Kidney epithelial cell (primary cell): Measurements from ENCODE around the gene RALBP1. TPM values are rescaled to one million over a fixed set of nuclear protein-coding genes. Genes with fewer than 3 reads are reported as not detected.

Experiments used
- DNase-seq: peaks from one replicate; pipeline ENCODE4 v3.0.0-alpha.2; 2010; ENCODE audit warnings: low read depth
- H3K27me3 ChIP-seq: 2 replicates; pipeline ENCODE4 v1.6.0; 2011; ENCODE audit warnings: low read length; ENCODE audit not compliant: control insufficient read depth, insufficient read depth
- H3K36me3 ChIP-seq: 2 replicates; pipeline ENCODE4 v1.5.1; 2011; ENCODE audit warnings: low read length; ENCODE audit not compliant: control insufficient read depth, insufficient read depth
- H3K4me3 ChIP-seq: 2 replicates; pipeline ENCODE4 v1.5.1; 2011; ENCODE audit warnings: low read depth, mild to moderate bottlenecking, control low read depth, low read length
- total RNA-seq: library from RNA; depleted of rRNA; stranded (reverse); fragments of >200 nt; gene quantifications from 2 replicates; pipeline ENCODE4 v1.2.3, GENCODE V29; 2015
- TF ChIP-seq, protein P1 (sequence below): IDR thresholded peaks from 2 replicates; pipeline ENCODE4 v1.5.1; 2011; ENCODE audit warnings: mild to moderate bottlenecking, moderate library complexity, low read length, control low read depth, inconsistent platforms; ENCODE audit not compliant: insufficient read depth, poor library complexity, severe bottlenecking

The RALBP1 gene
- total RNA-seq, 1 donor from 2014 or later, result 57.1 TPM

DNA sequence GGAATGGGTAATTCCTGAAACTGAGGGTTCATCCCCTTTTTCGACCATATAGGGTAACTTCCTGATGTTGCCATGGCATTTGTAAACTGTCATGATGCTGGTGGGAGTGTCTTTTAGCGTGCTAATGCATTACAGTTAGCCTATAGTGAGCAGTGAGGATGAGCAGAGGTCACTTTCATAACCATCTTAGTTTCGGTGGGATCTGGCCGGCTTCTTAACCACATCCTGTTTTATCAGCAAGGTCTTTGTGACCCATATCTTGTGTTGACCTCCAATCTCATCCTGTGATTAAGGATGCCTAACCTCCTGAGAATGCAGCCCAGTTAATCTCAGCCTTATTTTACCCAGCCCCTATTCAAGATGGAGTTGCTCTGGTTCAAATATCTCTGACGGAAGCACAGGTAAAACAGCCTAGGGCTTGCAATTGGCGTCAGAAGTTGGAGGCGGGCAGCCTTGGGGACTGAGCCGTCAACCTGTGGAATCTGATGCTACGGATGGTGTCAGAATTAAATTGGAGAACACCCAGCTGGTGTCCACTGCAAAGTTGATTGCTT, 19.5 kb downstream of the RALBP1 start:
- TF ChIP-seq, protein P1, sequence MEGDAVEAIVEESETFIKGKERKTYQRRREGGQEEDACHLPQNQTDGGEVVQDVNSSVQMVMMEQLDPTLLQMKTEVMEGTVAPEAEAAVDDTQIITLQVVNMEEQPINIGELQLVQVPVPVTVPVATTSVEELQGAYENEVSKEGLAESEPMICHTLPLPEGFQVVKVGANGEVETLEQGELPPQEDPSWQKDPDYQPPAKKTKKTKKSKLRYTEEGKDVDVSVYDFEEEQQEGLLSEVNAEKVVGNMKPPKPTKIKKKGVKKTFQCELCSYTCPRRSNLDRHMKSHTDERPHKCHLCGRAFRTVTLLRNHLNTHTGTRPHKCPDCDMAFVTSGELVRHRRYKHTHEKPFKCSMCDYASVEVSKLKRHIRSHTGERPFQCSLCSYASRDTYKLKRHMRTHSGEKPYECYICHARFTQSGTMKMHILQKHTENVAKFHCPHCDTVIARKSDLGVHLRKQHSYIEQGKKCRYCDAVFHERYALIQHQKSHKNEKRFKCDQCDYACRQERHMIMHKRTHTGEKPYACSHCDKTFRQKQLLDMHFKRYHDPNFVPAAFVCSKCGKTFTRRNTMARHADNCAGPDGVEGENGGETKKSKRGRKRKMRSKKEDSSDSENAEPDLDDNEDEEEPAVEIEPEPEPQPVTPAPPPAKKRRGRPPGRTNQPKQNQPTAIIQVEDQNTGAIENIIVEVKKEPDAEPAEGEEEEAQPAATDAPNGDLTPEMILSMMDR, result no peak
- Histone ChIP-seq H3K27me3 (no peaks in the 10 kb centered on the region), H3K4me3 (no peak overlapping the region), H3K36me3 (no peaks in the 10 kb centered on the region)
- no peak for DNase-seq

DNA sequence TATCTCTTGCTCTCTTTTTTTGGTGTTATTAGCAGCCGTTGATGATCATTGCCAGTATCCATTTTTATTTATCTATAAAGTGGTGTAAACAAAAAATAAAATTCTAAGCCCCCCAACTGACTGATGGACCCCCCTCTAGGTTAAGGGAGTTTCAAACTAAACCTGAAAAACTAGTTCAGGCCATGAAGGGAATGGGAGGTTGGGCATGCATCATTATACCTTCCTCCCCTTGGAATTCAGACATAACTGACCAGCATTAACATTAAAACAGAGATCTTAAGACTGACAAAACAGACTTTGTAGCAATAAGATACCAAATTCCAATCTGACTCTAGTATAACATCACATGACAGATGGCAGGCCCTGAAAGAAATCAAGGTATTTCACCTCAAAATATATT, 20.2 kb downstream of the RALBP1 start:
- Histone ChIP-seq H3K27me3 (no peaks in the 10 kb centered on the region), H3K4me3 (no peak overlapping the region), H3K36me3 (no peaks in the 10 kb centered on the region)
- TF ChIP-seq, protein P1, result no peak
- DNase-seq, result no peak

DNA sequence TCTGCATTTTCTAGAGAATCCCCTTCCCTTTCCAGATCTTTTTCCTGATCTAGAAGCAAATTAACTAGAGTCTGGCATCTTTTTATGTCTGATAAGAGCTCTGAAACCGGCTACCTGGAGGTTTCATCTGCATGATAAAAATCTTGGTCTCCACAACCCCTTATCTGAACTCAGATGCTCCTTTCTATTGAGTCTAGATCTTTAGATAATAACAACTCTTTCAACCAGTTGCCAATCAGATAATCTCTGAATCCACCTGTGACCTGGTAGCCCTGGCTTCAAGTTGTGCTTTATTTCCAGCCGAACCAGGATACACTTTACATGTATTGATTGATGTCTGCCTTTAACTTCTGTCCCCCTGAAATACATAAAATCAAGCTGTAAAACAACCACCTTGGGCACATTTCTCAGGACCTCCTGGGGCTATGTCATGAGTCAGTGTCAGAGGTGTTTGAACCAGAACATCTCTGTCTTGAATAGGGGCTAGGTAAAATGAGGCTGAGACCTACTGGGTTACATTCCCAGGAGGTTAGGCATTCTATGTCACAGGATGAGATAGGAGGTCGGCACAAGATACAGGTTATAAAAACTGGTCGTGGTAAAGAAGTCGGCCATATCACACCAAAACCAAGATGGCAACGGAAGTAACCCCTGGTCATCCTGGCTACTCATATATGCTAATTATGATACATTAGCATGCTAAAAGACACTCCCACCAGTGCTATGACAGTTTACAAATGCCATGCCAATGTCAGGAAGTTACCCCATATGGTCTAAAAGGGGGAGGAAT, 20.8 kb downstream of the RALBP1 start:
- TF ChIP-seq, protein P1, result no peak
- Histone ChIP-seq H3K27me3 (no peaks in the 10 kb centered on the region), H3K36me3 (no peaks in the 10 kb centered on the region), H3K4me3 (no peak overlapping the region)
- no peak for DNase-seq

DNA sequence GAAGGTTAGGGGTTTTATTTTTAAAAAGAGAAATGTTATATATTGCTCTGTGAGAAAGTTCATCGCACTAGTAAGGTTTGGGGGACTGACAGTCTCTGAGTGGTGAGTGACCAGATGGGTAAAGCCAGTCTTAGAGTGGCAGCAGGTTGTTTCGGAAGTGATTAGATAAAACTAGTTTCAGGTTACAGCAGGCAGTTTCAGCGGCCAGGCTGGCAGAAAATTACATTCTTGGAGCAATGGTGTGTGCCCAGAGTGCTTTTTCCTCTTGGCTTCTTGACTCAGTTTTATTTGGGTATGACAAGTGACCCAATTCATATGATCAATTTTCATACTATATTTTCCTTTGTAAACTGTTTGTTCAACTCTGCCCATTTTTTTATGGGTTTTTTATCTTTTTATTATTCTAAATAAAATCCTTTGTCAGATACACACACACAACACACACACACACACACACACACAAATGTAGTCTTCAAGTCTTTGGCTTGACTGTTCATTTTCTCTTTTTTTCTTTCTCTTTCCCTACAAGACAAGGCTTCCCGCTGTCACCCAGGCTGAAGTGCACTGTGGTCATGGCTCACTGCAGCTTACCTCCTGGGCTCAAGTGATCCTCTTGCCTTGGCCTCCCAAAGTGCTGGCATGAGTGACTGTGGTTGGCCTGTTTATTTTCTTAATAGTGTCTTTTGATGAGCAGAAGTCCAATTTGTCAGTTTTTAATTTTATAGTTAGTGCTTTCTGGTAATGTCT, 30.9 kb downstream of the RALBP1 start:
- peak; percentile 1 for DNase-seq
- TF ChIP-seq, protein P1, result no peak
- Histone ChIP-seq H3K27me3 (no peaks in the 10 kb centered on the region), H3K36me3 (no peaks in the 10 kb centered on the region), H3K4me3 (no peak overlapping the region)

DNA sequence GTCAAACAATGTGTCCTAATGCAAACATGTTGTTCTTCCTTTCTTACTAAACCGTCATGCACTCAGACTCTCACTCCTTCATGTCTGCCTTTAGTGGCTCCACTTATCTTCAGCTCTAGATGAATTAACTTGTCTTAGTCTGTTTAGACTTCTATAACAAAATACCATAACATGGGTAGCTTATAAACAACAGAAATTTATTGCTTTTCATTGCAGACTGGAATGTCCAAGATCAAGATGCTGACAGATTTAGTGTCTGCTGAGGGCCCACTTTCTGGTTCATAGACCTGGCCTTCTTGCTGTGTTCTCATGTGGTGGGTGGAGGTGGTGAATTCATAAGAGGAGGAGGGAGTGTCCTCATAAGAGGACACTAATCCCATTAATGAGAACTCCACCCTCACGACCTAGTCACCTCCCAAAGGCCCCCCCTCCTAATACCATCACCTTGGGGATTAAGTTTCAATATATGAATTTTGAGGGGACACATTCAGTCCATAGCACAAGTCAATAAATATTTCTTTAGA, 32.3 kb downstream of the RALBP1 start:
- H3K4me3 ChIP-seq, result no peak overlapping the region
- no peaks in the 10 kb centered on the region for H3K27me3 ChIP-seq
- DNase-seq, result no peak
- H3K36me3 ChIP-seq, result no peaks in the 10 kb centered on the region
- TF ChIP-seq, protein P1, result no peak
